ENCODE measurements around the gene RNF26.

Gene RNF26

DNA sequence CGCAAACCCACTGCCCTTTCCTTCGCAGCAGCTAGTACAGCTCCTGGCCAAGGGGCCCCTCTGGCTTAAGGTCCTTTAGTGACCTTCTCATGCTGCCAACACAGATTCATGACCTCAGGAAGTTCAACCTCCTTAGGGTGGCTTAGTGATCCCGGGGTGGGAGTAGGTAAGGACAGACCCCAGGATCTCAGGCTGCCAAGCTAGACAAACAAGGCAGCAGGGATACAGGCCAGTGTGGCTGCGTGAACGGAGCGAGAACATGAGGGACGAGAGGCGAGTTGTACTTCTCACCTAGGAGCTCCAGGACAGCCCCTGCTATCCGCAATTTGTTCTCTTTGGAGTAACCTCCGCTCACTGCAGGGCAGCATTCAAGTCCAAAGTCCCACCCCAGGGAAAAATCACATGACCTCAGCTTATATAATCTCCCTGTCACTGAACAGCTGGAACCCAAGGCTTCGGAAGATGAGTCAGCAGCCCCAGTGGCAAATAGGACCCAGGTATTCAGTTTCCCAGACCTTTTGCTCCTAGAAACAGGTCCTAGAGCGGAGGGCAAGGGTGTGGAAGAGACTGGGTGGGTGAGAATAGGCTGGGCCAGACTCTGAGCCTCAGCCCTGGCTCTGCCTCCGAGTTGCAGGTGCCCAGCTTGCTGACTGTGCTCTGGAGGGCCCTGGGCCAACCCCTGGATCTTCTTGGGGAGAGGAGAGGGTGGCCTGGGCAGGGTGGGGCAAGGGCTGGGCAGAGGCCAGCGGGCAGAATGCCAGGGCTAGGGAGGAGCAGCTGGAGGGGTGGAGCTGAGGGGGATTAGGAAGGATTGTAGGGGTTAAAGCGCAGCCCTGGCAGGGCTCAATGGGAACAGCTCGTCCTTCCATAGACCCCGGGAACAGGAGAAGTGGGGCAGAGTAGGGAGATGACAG, 34.1 kb downstream of the RNF26 start:
- no peak overlapping the region for H3K4me3 ChIP-seq (ENCODE audit: low read length)
- TF ChIP-seq, protein P1, sequence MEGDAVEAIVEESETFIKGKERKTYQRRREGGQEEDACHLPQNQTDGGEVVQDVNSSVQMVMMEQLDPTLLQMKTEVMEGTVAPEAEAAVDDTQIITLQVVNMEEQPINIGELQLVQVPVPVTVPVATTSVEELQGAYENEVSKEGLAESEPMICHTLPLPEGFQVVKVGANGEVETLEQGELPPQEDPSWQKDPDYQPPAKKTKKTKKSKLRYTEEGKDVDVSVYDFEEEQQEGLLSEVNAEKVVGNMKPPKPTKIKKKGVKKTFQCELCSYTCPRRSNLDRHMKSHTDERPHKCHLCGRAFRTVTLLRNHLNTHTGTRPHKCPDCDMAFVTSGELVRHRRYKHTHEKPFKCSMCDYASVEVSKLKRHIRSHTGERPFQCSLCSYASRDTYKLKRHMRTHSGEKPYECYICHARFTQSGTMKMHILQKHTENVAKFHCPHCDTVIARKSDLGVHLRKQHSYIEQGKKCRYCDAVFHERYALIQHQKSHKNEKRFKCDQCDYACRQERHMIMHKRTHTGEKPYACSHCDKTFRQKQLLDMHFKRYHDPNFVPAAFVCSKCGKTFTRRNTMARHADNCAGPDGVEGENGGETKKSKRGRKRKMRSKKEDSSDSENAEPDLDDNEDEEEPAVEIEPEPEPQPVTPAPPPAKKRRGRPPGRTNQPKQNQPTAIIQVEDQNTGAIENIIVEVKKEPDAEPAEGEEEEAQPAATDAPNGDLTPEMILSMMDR (conservative IDR thresholded peaks at IDR 0.05; ENCODE audit: low read length): no peak
- no peak for DNase-seq (ENCODE audit: low read depth)

DNA sequence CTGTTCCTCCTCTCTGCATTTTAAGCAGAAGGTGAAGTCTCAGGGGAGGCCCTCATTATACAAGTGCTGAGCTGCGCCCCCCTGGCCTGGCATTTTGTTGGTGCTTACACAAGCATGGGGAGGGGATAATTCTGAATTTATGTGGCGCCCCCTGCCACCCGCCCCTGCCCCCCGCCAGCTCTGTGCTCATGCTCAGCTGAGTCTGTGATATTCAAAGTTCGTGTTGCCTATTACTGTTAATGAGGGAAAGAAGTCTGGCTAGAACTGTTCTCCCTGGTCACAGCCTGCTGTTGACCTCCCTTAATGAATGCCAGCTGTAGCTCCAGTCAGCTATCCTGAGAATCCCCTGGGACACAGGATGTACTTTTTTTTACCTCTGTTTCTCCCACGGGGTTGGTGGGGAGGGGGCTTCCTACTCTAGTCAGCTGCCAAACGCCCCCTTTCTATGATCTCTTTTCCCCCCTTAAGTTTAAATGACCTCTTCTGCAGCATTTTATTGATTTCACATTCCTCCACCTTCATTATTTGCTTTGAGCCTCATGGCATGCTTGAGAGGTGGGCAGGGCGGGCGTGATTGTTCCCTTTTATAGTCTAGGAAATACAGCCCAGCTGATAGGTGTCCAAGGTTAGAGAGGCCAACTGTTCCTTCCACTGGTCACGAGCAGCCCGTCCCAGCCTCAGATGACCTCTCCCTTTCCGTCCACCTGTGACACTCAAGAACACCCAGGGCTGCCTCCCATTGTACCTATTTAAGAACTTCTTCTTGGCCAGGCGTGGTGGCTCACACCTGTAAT, 35.0 kb downstream of the RNF26 start:
- peak; percentile 58 for DNase-seq (ENCODE audit: low read depth)
- TF ChIP-seq, protein P1 (conservative IDR thresholded peaks at IDR 0.05; ENCODE audit: low read length): no peak
- H3K4me3 ChIP-seq (ENCODE audit: low read length): no peak overlapping the region

DNA sequence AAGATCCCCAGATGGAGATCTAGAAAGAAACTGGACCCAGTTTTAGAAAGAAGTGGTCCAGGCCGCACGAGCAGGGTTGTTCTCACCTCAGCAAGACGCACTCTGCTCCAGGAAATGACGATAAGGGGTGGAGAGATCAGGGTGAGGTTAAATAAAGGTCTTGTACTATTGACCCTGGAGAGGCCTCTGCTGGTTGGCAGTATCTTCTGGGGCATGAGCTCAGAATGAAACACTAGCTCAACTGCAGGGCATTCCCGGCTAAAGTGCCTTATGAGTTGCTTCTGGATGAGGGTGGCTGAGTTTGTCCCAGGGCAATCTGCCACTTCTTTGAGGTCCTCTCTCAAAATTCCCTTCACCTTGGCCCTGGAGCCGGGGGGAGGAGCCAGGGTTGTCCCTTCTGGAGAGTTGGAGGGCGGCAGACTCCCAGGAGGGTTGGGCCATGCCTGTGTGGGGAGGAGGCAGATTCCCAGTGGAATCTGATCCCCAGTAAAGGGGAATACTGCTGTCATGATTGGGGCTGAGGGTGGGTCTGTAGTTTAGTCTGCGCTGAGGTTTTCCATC, 36.2 kb downstream of the RNF26 start:
- no peak for DNase-seq (ENCODE audit: low read depth)

DNA sequence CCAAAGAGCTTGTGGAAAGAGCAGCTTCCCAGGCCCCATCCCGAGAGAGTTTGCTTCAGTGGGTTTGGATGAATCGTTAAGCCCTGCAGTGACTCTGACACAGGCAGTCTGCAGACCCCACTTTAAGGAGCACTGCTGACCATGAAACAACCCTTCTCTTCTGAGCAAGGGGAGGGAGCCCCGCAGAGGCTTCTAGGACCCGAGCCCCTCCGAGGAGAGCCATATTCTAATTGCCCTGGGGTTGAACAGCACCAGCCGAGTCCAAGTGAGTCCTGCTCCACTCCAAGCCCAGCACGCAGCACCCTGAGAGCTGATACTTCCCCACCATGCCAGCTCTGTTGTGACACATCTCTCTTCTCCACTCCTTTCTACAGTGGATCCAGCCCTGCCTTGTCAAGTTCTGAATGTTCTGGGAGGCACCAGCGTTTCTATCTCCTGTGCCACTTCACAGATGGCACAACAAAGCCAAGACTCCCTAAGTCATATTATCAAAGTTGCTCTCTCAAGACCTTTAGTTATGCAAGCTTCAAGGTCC, 36.8 kb downstream of the RNF26 start:
- no peak for DNase-seq (ENCODE audit: low read depth)
- TF ChIP-seq, protein P1 (conservative IDR thresholded peaks at IDR 0.05; ENCODE audit: low read length): no peak
- H3K4me3 ChIP-seq (ENCODE audit: low read length): no peak overlapping the region

More for the DNA sequence above, 36.2 kb downstream of the RNF26 start:
- TF ChIP-seq, protein P1 (conservative IDR thresholded peaks at IDR 0.05; ENCODE audit: low read length): no peak
- no peak overlapping the region for H3K4me3 ChIP-seq (ENCODE audit: low read length)

DNA sequence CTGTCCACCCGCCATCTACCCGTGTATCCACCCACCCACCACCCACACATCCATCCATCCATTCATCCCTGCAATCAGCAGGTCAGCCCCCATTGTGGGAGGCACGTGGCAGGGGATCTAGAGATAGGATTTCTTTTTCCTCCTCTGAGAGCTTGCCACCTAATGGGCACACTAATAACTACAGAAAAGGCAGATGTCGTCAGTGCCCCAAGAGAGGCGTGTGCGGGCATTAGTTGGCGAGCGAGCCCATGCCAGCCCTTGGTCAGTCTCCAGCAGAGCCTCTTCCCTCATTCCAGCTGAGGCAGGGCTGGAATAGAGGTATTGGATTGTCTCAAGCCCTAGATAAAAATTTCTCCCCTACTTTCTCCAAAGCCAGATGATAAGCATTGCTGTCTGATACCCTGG, 37.5 kb downstream of the RNF26 start:
- H3K4me3 ChIP-seq (ENCODE audit: low read length): no peak overlapping the region
- no peak for DNase-seq (ENCODE audit: low read depth)
- TF ChIP-seq, protein P1 (conservative IDR thresholded peaks at IDR 0.05; ENCODE audit: low read length): no peak; the same call in 1 of the 2 replicates

DNA sequence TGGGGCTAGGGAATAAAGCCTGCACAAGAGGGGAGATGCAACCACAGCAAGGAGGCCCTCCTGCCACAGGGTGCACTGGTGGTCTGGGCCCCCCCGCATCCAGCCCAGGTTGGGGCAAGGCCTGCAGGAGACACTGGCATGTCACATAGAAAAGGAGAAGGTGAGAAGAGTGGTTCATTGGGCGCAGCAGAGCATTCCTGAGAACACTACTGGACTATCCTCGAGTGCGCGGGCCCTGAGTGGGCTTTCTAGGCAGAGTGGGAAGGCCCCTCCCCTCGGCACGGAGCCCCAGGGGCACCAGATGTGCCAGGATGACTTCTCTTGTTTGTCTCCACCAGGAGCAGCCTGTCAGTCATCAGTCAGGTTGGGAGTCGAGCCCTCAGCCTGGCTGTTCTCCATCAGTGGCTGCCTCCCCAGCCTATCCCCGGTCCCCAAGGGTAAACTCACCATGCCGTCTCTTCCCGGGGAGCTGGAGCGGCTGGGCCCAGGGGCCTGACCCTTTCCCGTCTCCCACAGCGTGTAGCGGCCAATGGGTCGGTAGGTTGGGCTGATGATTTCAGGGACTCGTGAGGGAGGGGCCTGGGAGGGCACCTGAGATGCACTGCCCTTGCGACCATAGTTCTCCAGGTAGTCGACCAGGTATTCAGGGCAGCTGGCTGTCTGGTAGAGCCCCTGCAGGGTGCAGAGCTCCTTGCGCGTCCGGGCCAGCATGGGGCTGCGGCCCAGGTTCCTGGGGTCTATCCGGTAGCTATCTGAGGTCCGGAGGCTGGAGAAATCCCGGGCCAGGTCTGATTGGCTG, 38.1 kb downstream of the RNF26 start:
- TF ChIP-seq, protein P1 (conservative IDR thresholded peaks at IDR 0.05; ENCODE audit: low read length): no peak
- no peak for DNase-seq (ENCODE audit: low read depth)
- no peak overlapping the region for H3K4me3 ChIP-seq (ENCODE audit: low read length)
